Measurements from ENCODE around the gene ST8SIA2.

DNA sequence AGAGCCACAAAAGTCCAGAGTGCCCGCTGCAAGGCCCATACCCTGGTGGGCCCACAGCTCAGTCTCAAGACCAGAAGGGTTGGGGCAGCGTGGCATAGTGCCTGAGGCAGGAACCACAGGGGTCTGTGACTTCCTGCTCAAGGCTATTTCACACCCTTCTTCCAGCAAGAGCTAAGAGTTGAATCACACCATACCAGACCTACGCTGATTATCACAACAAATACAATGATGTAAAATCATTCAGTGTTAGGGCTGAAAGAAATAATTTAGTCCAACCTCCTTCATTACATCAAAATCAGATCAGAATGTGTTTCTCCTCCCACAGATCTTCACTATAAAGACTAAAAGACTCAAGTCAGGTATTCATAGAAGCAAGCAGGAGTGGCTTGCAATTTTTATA, 27.8 kb upstream of the ST8SIA2 start:
- TF ChIP-seq CTCF (conservative IDR thresholded peaks at IDR 0.05 in 1 of 2, IDR thresholded peaks at IDR 0.05 in 1 of 2; ENCODE audit: extremely low read depth in 1 of 2, insufficient read depth in 1 of 2, low read depth in 1 of 2, low read length in 2 of 2) (no peak), EZH2 (IDR thresholded peaks at IDR 0.05; ENCODE audit: borderline replicate concordance, low read length) (no peak)
